B cell (primary cell): ENCODE measurements around the gene SMARCD1. TPM values are rescaled to one million over a fixed set of nuclear protein-coding genes. Genes with fewer than 3 reads are reported as not detected.

ENCODE experiments used
- ATAC-seq: fragments of 200-7000 bp; cut with Tn5 transposase; one replicate; pipeline ENCODE4 v1.10.0; 2021; ENCODE audit warnings: low read depth, mild to moderate bottlenecking, moderate number of reproducible peaks, moderate library complexity
- CTCF ChIA-PET: fragments of 350-600 bp; sonication (Branson Sonifier 250); formaldehyde crosslinking; loops from one replicate; lab custom pipeline; 2021; ENCODE audit warnings: antibody characterized with exemption, inconsistent platforms; lab: Charles Lee
- POLR2A ChIA-PET: fragments of 350-600 bp; sonication (Branson Sonifier 250); formaldehyde crosslinking; loops from one replicate; lab custom pipeline; 2021; ENCODE audit warnings: antibody characterized with exemption; lab: Charles Lee
- DNase-seq: peaks from one replicate; pipeline ENCODE4 v3.0.0; 2013
- H2AFZ ChIP-seq: 2 replicates; pipeline ENCODE4 v1.6.1; 2012; ENCODE audit warnings: mild to moderate bottlenecking, low read depth, low read length; ENCODE audit not compliant: insufficient read depth, poor library complexity, severe bottlenecking
- H3K27ac ChIP-seq, 2 donors: 1 replicate in 1 of 2; 2 replicates in 1 of 2; pipeline ENCODE4 v1.5.1; 2012 to 2013; ENCODE audit warnings: low read length in 2 of 2, mild to moderate bottlenecking in 2 of 2, moderate library complexity in 1 of 2
- H3K27me3 ChIP-seq, 4 experiments: fragments of 200-600 bp in 1 of 4; sonication (generic) in 1 of 4; replicated peaks in 1 of 4; 1 replicate in 2 of 4; 2 replicates in 2 of 4; pipeline versions ENCODE4 v1.6.1 to v1.7.0; 2013 to 2016; ENCODE audit warnings: low read length in 3 of 4, mild to moderate bottlenecking in 2 of 4, mixed read lengths in 1 of 4, moderate library complexity in 1 of 4; ENCODE audit not compliant: insufficient read depth in 4 of 4, control insufficient read depth in 3 of 4; ENCODE audit errors: control extremely low read depth in 1 of 4
- H3K36me3 ChIP-seq, 2 experiments: replicated peaks in 1 of 2; 1 replicate in 1 of 2; 2 replicates in 1 of 2; pipeline versions ENCODE4 v1.6.1 to v1.7.1; 2013; ENCODE audit warnings: low read length in 1 of 2; ENCODE audit not compliant: insufficient read depth in 2 of 2, control insufficient read depth in 1 of 2; ENCODE audit errors: control extremely low read depth in 1 of 2, extremely low read depth in 1 of 2
- H3K4me1 ChIP-seq, 2 donors: fragments of 200-600 bp in 1 of 2; sonication (generic) in 1 of 2; 1 replicate in 1 of 2; 2 replicates in 1 of 2; pipeline versions ENCODE4 v1.5.1 to v1.6.1; 2013 to 2017; ENCODE audit warnings: low read length in 2 of 2; ENCODE audit not compliant: control insufficient read depth in 2 of 2, insufficient read depth in 2 of 2
- H3K4me2 ChIP-seq: replicated peaks from 2 replicates; pipeline ENCODE3; 2012; ENCODE audit warnings: mild to moderate bottlenecking, low read depth, low read length; ENCODE audit not compliant: poor library complexity, severe bottlenecking
- H3K4me3 ChIP-seq, 5 experiments: fragments of 200-600 bp in 1 of 5; sonication (generic) in 1 of 5; 1 replicate in 3 of 5; 2 replicates in 2 of 5; pipeline versions ENCODE4 v1.5.1 to v1.7.0; 2011 to 2016; ENCODE audit warnings: low read length in 4 of 5, mild to moderate bottlenecking in 4 of 5, low read depth in 2 of 5, control low read depth in 1 of 5, moderate library complexity in 1 of 5; ENCODE audit not compliant: insufficient read depth in 1 of 5; ENCODE audit errors: control extremely low read depth in 1 of 5, extremely low read depth in 1 of 5
- H3K79me2 ChIP-seq: fragments of 200-600 bp; sonication (generic); one replicate; pipeline ENCODE4 v1.6.0; 2016; ENCODE audit warnings: low read length; ENCODE audit not compliant: control insufficient read depth, insufficient read depth
- H3K9ac ChIP-seq: fragments of 200-600 bp; sonication (generic); 2 replicates; pipeline ENCODE4 v1.6.1; 2017; ENCODE audit warnings: mild to moderate bottlenecking, low read length, moderate library complexity
- H3K9me3 ChIP-seq, 3 donors: one replicate each; pipeline versions ENCODE4 v1.6.1 to v1.7.1; 2013; ENCODE audit warnings: low read length in 2 of 3; ENCODE audit not compliant: control insufficient read depth in 2 of 3, insufficient read depth in 1 of 3; ENCODE audit errors: control extremely low read depth in 1 of 3
- H4K20me1 ChIP-seq: 2 replicates; pipeline ENCODE4 v1.6.0; 2012; ENCODE audit warnings: mild to moderate bottlenecking, low read length; ENCODE audit not compliant: insufficient read depth, control insufficient read depth, poor library complexity, severe bottlenecking
- H3K27ac Mint-ChIP-seq: one replicate; pipeline ENCODE4 v1.8.0; 2021; ENCODE audit warnings: mixed read lengths
- H3K27me3 Mint-ChIP-seq: one replicate; pipeline ENCODE4 v1.8.0; 2021; ENCODE audit warnings: mixed read lengths
- H3K4me1 Mint-ChIP-seq: one replicate; pipeline ENCODE4 v1.8.0; 2021; ENCODE audit warnings: mixed read lengths
- H3K4me3 Mint-ChIP-seq: one replicate; pipeline ENCODE4 v1.8.0; 2021; ENCODE audit warnings: mixed read lengths
- H3K9me3 Mint-ChIP-seq: one replicate; pipeline ENCODE4 v1.8.0; 2022; ENCODE audit warnings: mixed read lengths; ENCODE audit not compliant: insufficient read depth
- CTCF ChIP-seq: fragments of 200-600 bp; IDR thresholded peaks from one replicate; pipeline ENCODE4 v1.8.0; 2022; ENCODE audit warnings: antibody characterized with exemption, mild to moderate bottlenecking
- EZH2 ChIP-seq: IDR thresholded peaks from 2 replicates; pipeline ENCODE4 v1.6.1; 2012; ENCODE audit warnings: borderline replicate concordance, low read depth, mild to moderate bottlenecking, moderate library complexity, low read length; ENCODE audit not compliant: insufficient read depth, poor library complexity, severe bottlenecking
- WGBS: methylation state at CpG from one replicate; pipeline ENCODE4 v1.1.5; 2013; ENCODE audit warnings: missing lambda C conversion rate; ENCODE audit not compliant: insufficient coverage; 5-methylcytosine and 5-hydroxymethylcytosine counted together
- intact Hi-C: fragments of 100-400 bp; cut with micrococcal nuclease; formaldehyde crosslinking; loops from one replicate; pipeline ENCODE4 v1.10.0; 2022
- polyA plus RNA-seq: library from polyadenylated mRNA; depleted of rRNA; stranded (reverse); fragments of >200 nt; gene quantifications from 2 replicates; pipeline ENCODE4 v1.2.3, GENCODE V29; 2012
- total RNA-seq, 2 donors: library from RNA; stranded (reverse); fragments of 120-200 nt in 1 of 2; gene quantifications; 1 replicate in 1 of 2; 2 replicates in 1 of 2; pipeline versions ENCODE4 v1.2.3 to v1.2.4, GENCODE V29; 2013 to 2022

The SMARCD1 gene
- total and polyA plus RNA-seq, 2 donors (not counting 1 experiment from before 2014, with no cell fraction given) = 67.8 to 101 TPM

- Histone ChIP-seq H3K36me3 (peaks cover 0 to 17% of the 10 kb centered on the region in 2 experiments), H3K9me3 (no peaks in the 10 kb centered on the region), H3K4me2 (no peak overlapping the region), H3K27ac (no peak overlapping the region), H3K79me2 (peaks cover 15% of the 10 kb centered on the region), H3K4me1 (peaks cover 24 to 38% of the 10 kb centered on the region in 2 donors), H2AFZ (no peak overlapping the region), H3K4me3 (no peak overlapping the region), H3K27me3 (no peaks in the 10 kb centered on the region), H4K20me1 (no peaks in the 10 kb centered on the region), H3K9ac (no peak overlapping the region)
- Mint-ChIP-seq H3K27me3 (no peaks in the 10 kb centered on the region), H3K9me3 (no peaks in the 10 kb centered on the region), H3K4me1 (peaks cover 35% of the 10 kb centered on the region), H3K27ac (peak overlapping the region; percentile 4), H3K4me3 (no peak overlapping the region)
- POLR2A ChIA-PET = interaction anchor here (0.6 kb wide), 1 partner anchor 661 kb away, joined by 3 read pairs; no protein-coding TSS in a partner anchor
- WGBS = 93% methylated on average over 3 of the region's 3 CpGs
- intact Hi-C loops = no loop called here
- ATAC-seq (no peak), DNase-seq (no peak)
- CTCF ChIA-PET = interaction anchor here (1.4 to 14.8 kb wide), 2 partner anchors 18 to 140 kb away, joined by 3 to 343 read pairs; partner anchors contain the start of gene SMARCD1
- TF ChIP-seq EZH2 = no peak
- TF ChIP-seq CTCF = no peak
Measured at GRCh38 chr12:50106907-50107306, 21.8 kb downstream of the SMARCD1 start.

- Mint-ChIP-seq H3K27me3 (no peaks in the 10 kb centered on the region), H3K4me1 (peaks cover 42% of the 10 kb centered on the region), H3K27ac (peak overlapping the region; percentile 77), H3K4me3 (no peak overlapping the region), H3K9me3 (no peaks in the 10 kb centered on the region)
- peaks cover 15% of the 10 kb centered on the region for H3K79me2 ChIP-seq
- DNase-seq (no peak), ATAC-seq (no peak)
- no peak for TF ChIP-seq EZH2
- no peak for TF ChIP-seq CTCF
- ChIA-PET CTCF (interaction anchor here (0.8 to 14.8 kb wide), 4 partner anchors 9 to 141 kb away, joined by 3 to 343 read pairs (median 4); partner anchors contain the start of gene SMARCD1), POLR2A (interaction anchor here (0.6 kb wide), 2 partner anchors 16 to 660 kb away, joined by 3 to 7 read pairs; no protein-coding TSS in a partner anchor)
- H3K4me3 ChIP-seq = no peak overlapping the region
- H4K20me1 ChIP-seq = no peaks in the 10 kb centered on the region
- peaks cover 24 to 38% of the 10 kb centered on the region in 2 donors for H3K4me1 ChIP-seq
- H3K9me3 ChIP-seq = no peaks in the 10 kb centered on the region
- H3K9ac ChIP-seq = no peak overlapping the region
- intact Hi-C loops = no loop called here
- peaks cover 0 to 13% of the 10 kb centered on the region in 2 experiments for H3K36me3 ChIP-seq
- H2AFZ ChIP-seq = no peak overlapping the region
- H3K4me2 ChIP-seq = no peak overlapping the region
- H3K27me3 ChIP-seq = no peaks in the 10 kb centered on the region
- H3K27ac ChIP-seq = peak overlapping the region in 1 of 2 donors; percentile 13
- WGBS = 98% methylated on average over 12 of the region's 17 CpGs
Measured at GRCh38 chr12:50107416-50108268, 22.5 kb downstream of the SMARCD1 start.
